DND-41 (cell line): ENCODE data around the gene FANCE.

Source experiments
- ATAC-seq: fragments of 200-7000 bp; cut with Tn5 transposase; 3 replicates; pipeline ENCODE4 v1.9.1; 2021; ENCODE audit warnings: low read depth; ENCODE audit not compliant: insufficient read depth
- DNase-seq: peaks from one replicate; pipeline ENCODE4 v3.0.0-alpha.2; 2020
- H2AFZ ChIP-seq: 2 replicates; pipeline ENCODE4 v1.6.0; 2012; ENCODE audit warnings: low read depth, low read length
- H3K27ac ChIP-seq: 2 replicates; pipeline ENCODE4 v1.5.1; 2012; ENCODE audit warnings: low read length, inconsistent platforms
- H3K27me3 ChIP-seq: fragments of 200-600 bp; sonication (generic); 2 replicates; pipeline ENCODE4 v1.6.0; 2012; ENCODE audit warnings: low read length, mild to moderate bottlenecking, inconsistent platforms; ENCODE audit not compliant: insufficient read depth, poor library complexity
- H3K36me3 ChIP-seq: 2 replicates; pipeline ENCODE4 v1.5.1; 2012; ENCODE audit warnings: low read length, inconsistent platforms; ENCODE audit not compliant: insufficient read depth
- H3K4me1 ChIP-seq: 2 replicates; pipeline ENCODE4 v1.5.1; 2012; ENCODE audit warnings: mild to moderate bottlenecking, low read length; ENCODE audit not compliant: insufficient read depth
- H3K4me2 ChIP-seq: 2 replicates; pipeline ENCODE4 v1.6.0; 2012; ENCODE audit warnings: mild to moderate bottlenecking, moderate library complexity, low read length, inconsistent platforms; ENCODE audit not compliant: insufficient read depth
- H3K4me3 ChIP-seq, 2 experiments: fragments of 200-600 bp in 1 of 2; shearing (Covaris generic) in 1 of 2; 2 replicates each; pipeline ENCODE4 v1.5.1; 2012 to 2016; ENCODE audit warnings: inconsistent platforms in 2 of 2, low read length in 2 of 2, mild to moderate bottlenecking in 2 of 2, low read depth in 1 of 2, moderate library complexity in 1 of 2
- H3K79me2 ChIP-seq: 2 replicates; pipeline ENCODE4 v1.6.0; 2012; ENCODE audit warnings: low read length, inconsistent platforms; ENCODE audit not compliant: insufficient read depth
- H3K9ac ChIP-seq: 2 replicates; pipeline ENCODE4 v1.6.0; 2012; ENCODE audit warnings: low read depth, mild to moderate bottlenecking, inconsistent platforms, low read length, moderate library complexity
- H3K9me3 ChIP-seq: 2 replicates; pipeline ENCODE4 v1.5.1; 2012; ENCODE audit warnings: low read length, moderate library complexity, mild to moderate bottlenecking, inconsistent platforms; ENCODE audit not compliant: insufficient read depth, severe bottlenecking
- H4K20me1 ChIP-seq: 2 replicates; pipeline ENCODE4 v1.6.0; 2012; ENCODE audit warnings: low read length; ENCODE audit not compliant: insufficient read depth
- CTCF ChIP-seq: IDR thresholded peaks from 2 replicates; pipeline ENCODE4 v1.5.1; 2012; ENCODE audit warnings: borderline replicate concordance, low read length, moderate library complexity, mild to moderate bottlenecking; ENCODE audit not compliant: poor library complexity, severe bottlenecking; ENCODE audit errors: extremely low read depth
- EZH2 ChIP-seq: IDR thresholded peaks from 3 replicates; pipeline ENCODE4 v1.6.1; 2012; ENCODE audit warnings: borderline replicate concordance, low read depth, mild to moderate bottlenecking, moderate library complexity, low read length, inconsistent platforms; ENCODE audit not compliant: severe bottlenecking

FANCE gene

DNA sequence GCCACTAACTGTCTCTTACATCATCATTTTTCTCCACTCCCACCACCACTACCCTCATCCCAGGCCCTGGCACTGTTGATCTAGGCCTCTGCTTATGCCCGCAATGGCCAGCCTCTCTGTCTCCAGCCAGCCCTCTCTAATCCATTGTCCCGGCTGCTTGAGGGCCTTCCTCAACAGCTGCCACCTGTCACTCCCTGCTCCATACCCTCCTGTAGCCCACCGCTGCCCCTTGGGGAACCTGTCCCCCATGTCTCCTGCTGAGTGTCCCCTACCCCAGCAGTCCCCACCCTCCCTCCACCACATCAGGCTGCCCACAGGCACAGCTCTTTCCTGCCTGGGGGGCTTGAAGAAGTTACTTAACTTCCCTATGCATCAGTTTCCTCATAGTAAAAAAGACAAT lies 31.4 kb downstream of the FANCE start:
- no peak overlapping the region for H3K9ac ChIP-seq

GRCh38 chr6:35483893-35484645 lies 31.9 kb downstream of the FANCE start:
- no peaks in the 10 kb centered on the region for H3K79me2 ChIP-seq
- peaks cover 3% of the 10 kb centered on the region for H3K27me3 ChIP-seq
- no peaks in the 10 kb centered on the region for H3K4me1 ChIP-seq
- TF ChIP-seq CTCF: no peak
- no peak for TF ChIP-seq EZH2
- no peak overlapping the region for H2AFZ ChIP-seq
- no peak overlapping the region for H3K9ac ChIP-seq
- H3K4me2 ChIP-seq: no peak overlapping the region
- H3K4me3 ChIP-seq: no peak overlapping the region
- H3K36me3 ChIP-seq: no peaks in the 10 kb centered on the region
- ATAC-seq (no peak), DNase-seq (no peak)
- no peaks in the 10 kb centered on the region for H4K20me1 ChIP-seq
- H3K9me3 ChIP-seq: no peaks in the 10 kb centered on the region
- no peak overlapping the region for H3K27ac ChIP-seq

More for the DNA sequence above, 31.4 kb downstream of the FANCE start:
- Histone ChIP-seq H3K79me2 (no peaks in the 10 kb centered on the region), H4K20me1 (no peaks in the 10 kb centered on the region), H2AFZ (no peak overlapping the region), H3K27ac (no peak overlapping the region), H3K4me2 (no peak overlapping the region), H3K27me3 (peaks cover 3% of the 10 kb centered on the region), H3K4me1 (no peaks in the 10 kb centered on the region), H3K4me3 (no peak overlapping the region), H3K36me3 (no peaks in the 10 kb centered on the region), H3K9me3 (no peaks in the 10 kb centered on the region)
- no peak for ATAC-seq
- no peak for DNase-seq
- TF ChIP-seq EZH2 (no peak), CTCF (no peak)

- TF ChIP-seq EZH2 (no peak), CTCF (no peak)
- ATAC-seq: no peak
- Histone ChIP-seq H3K79me2 (no peaks in the 10 kb centered on the region), H3K4me1 (no peaks in the 10 kb centered on the region), H3K27ac (no peak overlapping the region), H3K27me3 (peaks cover 3% of the 10 kb centered on the region), H4K20me1 (no peaks in the 10 kb centered on the region), H3K4me3 (no peak overlapping the region), H2AFZ (no peak overlapping the region), H3K4me2 (no peak overlapping the region), H3K9ac (no peak overlapping the region), H3K36me3 (no peaks in the 10 kb centered on the region), H3K9me3 (no peaks in the 10 kb centered on the region)
- no peak for DNase-seq
These were observed 32.8 kb downstream of the FANCE start for GRCh38 chr6:35484921-35485392.
